SH-SY5Y (cell line): Measurements from ENCODE around the gene KANSL2.

ENCODE experiments used
- GATA2 ChIP-seq: IDR thresholded peaks from 2 replicates; pipeline ENCODE4 v1.6.1; 2011; ENCODE audit warnings: mild to moderate bottlenecking, low read depth, low read length
- GATA3 ChIP-seq: IDR thresholded peaks from 2 replicates; pipeline ENCODE4 v1.6.1; 2011; ENCODE audit warnings: low read depth, mild to moderate bottlenecking, low read length, moderate library complexity

DNA sequence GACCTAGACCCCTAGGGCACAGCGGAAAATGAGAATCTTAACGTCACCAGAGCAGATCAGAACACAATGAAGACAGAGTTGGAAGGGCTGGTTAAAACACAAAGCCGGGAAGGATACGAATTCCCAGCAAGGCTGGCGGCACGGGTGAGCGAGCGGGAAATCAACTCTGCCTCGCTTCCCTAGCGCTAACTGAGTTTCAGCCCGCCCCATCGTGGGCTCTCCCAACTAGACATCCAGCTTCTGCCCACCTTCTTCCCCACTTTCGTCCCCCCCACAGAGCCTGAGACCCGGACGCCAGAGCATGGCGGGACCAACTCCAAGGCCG lies 34.1 kb upstream of the KANSL2 start:
- no peak for TF ChIP-seq GATA2
- no peak for TF ChIP-seq GATA3
